A673 (cell line): ENCODE results near the gene HOATZ. TPM values are rescaled to one million over a fixed set of nuclear protein-coding genes. Genes with fewer than 3 reads are reported as not detected.
A peak's percentile ranks its signal among the peaks of the same experiment; 100 is the strongest.

Experiments
- BruUV-seq: library from RNA; stranded (reverse); fragments of 400-500 nt; replicated peaks from 2 replicates; lab custom pipeline; 2021; lab: Mats Ljungman, UMichigan
- CTCF ChIA-PET: fragments of 300-600 bp; sonication (Branson Sonifier 250); formaldehyde crosslinking; loops from one replicate; lab custom pipeline; 2022; ENCODE audit warnings: antibody characterized with exemption; lab: Charles Lee
- POLR2A ChIA-PET: fragments of 300-600 bp; sonication (Branson Sonifier 250); formaldehyde crosslinking; loops from one replicate; lab custom pipeline; 2022; ENCODE audit warnings: antibody characterized with exemption; ENCODE audit not compliant: low non-redundant PET; lab: Charles Lee
- DNase-seq: peaks from one replicate; pipeline ENCODE4 v3.0.0-alpha.2; 2015; ENCODE audit warnings: low spot score
- H3K27ac ChIP-seq: fragments of 200-600 bp; sonication (generic); 2 replicates; pipeline ENCODE4 v1.5.1; 2016; ENCODE audit warnings: mixed run types, low read depth, mild to moderate bottlenecking, mixed read lengths, antibody characterized with exemption, low read length; ENCODE audit not compliant: poor library complexity, severe bottlenecking
- H3K27me3 ChIP-seq: fragments of 200-600 bp; sonication (generic); replicated peaks from 2 replicates; pipeline ENCODE4 v1.6.1; 2017; ENCODE audit warnings: mixed run types, low read depth, mild to moderate bottlenecking, mixed read lengths, antibody characterized with exemption, low read length; ENCODE audit not compliant: insufficient read depth, poor library complexity
- H3K36me3 ChIP-seq: fragments of 200-600 bp; sonication (generic); 2 replicates; pipeline ENCODE4 v1.6.1; 2016; ENCODE audit warnings: mixed run types, mild to moderate bottlenecking, mixed read lengths, antibody characterized with exemption, low read length; ENCODE audit not compliant: insufficient read depth, poor library complexity, severe bottlenecking
- H3K4me1 ChIP-seq: fragments of 200-600 bp; sonication (generic); 2 replicates; pipeline ENCODE4 v1.6.1; 2017; ENCODE audit warnings: mixed run types, mild to moderate bottlenecking, mixed read lengths, antibody characterized with exemption, low read length; ENCODE audit not compliant: insufficient read depth, poor library complexity, severe bottlenecking
- H3K4me3 ChIP-seq: fragments of 200-600 bp; sonication (generic); 2 replicates; pipeline ENCODE4 v1.5.1; 2016; ENCODE audit warnings: low read depth, mixed run types, mild to moderate bottlenecking, mixed read lengths, low read length; ENCODE audit not compliant: poor library complexity, severe bottlenecking
- H3K9me3 ChIP-seq: fragments of 200-600 bp; sonication (generic); 2 replicates; pipeline ENCODE4 v1.6.1; 2016; ENCODE audit warnings: mixed run types, low read depth, mild to moderate bottlenecking, mixed read lengths, antibody characterized with exemption, low read length; ENCODE audit not compliant: poor library complexity, severe bottlenecking
- EZH2 ChIP-seq: fragments of 200-600 bp; sonication (generic); IDR thresholded peaks from 2 replicates; pipeline ENCODE4 v1.6.1; 2017; ENCODE audit warnings: borderline replicate concordance, low read depth, mild to moderate bottlenecking, mixed read lengths, antibody characterized with exemption, low read length; ENCODE audit not compliant: poor library complexity, severe bottlenecking
- intact Hi-C: fragments of 100-400 bp; cut with micrococcal nuclease; formaldehyde crosslinking; loops from one replicate; pipeline ENCODE4 v1.10.0; 2022; ENCODE audit not compliant: unreplicated experiment
- total RNA-seq: library from RNA; stranded (reverse); gene quantifications from 2 replicates; pipeline ENCODE4 v1.2.3, GENCODE V29; 2021
- TF ChIP-seq, protein P1 (sequence below): fragments of 300-800, 200-600 bp; sonication (generic); conservative IDR thresholded peaks from 2 replicates; pipeline ENCODE4 v1.5.1; 2017; ENCODE audit warnings: low read depth, mild to moderate bottlenecking, antibody characterized with exemption, low read length, moderate library complexity, mixed read lengths

The HOATZ gene
- total RNA-seq, 1 experiment from 2014 or later: 0.58 TPM

DNA sequence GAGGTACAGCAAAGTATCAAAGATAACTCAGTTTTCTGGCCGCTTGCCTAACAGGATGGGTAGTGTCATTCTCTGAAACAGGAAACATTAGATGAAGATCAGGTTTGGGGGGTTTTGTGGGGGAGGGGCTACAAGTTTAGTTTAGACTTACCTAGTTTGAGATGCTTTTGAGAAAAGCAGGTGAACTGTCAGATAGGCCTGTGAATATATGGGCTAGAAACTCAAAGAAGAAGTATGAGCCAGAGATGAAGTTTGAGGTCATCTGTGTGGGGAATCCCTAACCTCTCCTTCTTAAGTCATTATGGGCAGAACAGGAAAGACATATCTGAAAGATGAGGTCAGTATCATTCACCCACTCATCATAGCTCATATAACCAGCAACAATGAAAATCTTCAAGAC is 11.9 kb downstream of the HOATZ start:
- Histone ChIP-seq H3K4me1 (no peaks in the 10 kb centered on the region), H3K27ac (no peak overlapping the region), H3K9me3 (no peaks in the 10 kb centered on the region), H3K4me3 (no peak overlapping the region), H3K27me3 (no peaks in the 10 kb centered on the region), H3K36me3 (no peaks in the 10 kb centered on the region)
- TF ChIP-seq EZH2: no peak
- TF ChIP-seq, protein P1, sequence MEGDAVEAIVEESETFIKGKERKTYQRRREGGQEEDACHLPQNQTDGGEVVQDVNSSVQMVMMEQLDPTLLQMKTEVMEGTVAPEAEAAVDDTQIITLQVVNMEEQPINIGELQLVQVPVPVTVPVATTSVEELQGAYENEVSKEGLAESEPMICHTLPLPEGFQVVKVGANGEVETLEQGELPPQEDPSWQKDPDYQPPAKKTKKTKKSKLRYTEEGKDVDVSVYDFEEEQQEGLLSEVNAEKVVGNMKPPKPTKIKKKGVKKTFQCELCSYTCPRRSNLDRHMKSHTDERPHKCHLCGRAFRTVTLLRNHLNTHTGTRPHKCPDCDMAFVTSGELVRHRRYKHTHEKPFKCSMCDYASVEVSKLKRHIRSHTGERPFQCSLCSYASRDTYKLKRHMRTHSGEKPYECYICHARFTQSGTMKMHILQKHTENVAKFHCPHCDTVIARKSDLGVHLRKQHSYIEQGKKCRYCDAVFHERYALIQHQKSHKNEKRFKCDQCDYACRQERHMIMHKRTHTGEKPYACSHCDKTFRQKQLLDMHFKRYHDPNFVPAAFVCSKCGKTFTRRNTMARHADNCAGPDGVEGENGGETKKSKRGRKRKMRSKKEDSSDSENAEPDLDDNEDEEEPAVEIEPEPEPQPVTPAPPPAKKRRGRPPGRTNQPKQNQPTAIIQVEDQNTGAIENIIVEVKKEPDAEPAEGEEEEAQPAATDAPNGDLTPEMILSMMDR: no peak
- CTCF ChIA-PET: no interaction called here
- no TSS peak for BruUV-seq
- POLR2A ChIA-PET: no interaction called here
- DNase-seq: peak; percentile 27
- intact Hi-C loops: no loop called here

DNA sequence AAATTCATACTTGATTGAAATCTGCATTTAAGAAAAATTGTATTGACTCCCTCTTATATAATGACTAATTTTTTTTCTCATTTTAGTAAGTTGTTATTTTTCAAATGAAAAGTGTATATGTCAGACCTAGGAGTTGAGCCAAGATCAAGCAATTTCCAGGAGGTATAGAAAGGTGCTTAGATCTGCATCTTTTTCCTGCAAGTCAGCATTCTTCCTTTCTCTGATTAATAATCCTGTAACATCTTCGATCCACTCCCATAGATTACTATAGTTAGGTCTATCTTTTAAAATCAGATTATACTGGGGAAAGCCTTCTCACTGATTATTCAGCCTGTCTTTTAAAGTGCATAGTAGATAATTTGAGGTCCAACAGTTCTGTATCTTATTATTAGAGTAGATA is 12.7 kb downstream of the HOATZ start:
- DNase-seq: no peak
- Histone ChIP-seq H3K4me3 (no peak overlapping the region), H3K27me3 (no peaks in the 10 kb centered on the region), H3K36me3 (no peaks in the 10 kb centered on the region), H3K27ac (no peak overlapping the region), H3K4me1 (no peaks in the 10 kb centered on the region), H3K9me3 (no peaks in the 10 kb centered on the region)
- no peak for TF ChIP-seq EZH2
- TF ChIP-seq, protein P1: no peak
- ChIA-PET POLR2A (no interaction called here), CTCF (no interaction called here)
- no TSS peak for BruUV-seq
- intact Hi-C loops: no loop called here

DNA sequence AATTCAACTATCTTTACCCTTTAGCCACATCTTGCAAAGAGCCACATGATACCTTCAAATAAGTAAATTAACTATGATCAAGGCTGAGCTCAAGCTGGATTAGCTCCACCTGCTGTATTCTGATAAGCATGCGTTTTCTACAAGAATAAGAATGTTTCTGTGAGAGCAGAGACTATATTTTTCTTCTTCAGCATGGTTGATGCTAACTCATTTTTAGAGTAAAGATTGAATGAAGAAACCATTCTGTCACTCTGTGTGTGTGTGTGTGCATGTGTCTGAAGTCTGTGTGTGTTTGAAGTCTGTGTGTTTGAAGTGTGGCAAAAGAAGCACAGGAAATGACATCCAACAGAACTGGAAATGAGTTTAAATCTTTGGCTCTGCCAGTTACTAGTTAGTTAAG is 14.0 kb downstream of the HOATZ start:
- ChIA-PET CTCF (interaction anchor here (1.0 kb wide), 1 partner anchor 74 kb away, joined by 5 read pairs; no protein-coding TSS in a partner anchor), POLR2A (no interaction called here)
- Histone ChIP-seq H3K36me3 (no peaks in the 10 kb centered on the region), H3K27me3 (no peaks in the 10 kb centered on the region), H3K4me1 (no peaks in the 10 kb centered on the region), H3K9me3 (no peaks in the 10 kb centered on the region), H3K4me3 (no peak overlapping the region), H3K27ac (no peak overlapping the region)
- no peak for TF ChIP-seq EZH2
- TF ChIP-seq, protein P1: peak; percentile 42; the same call in 1 of the 2 replicates
- BruUV-seq: no TSS peak
- DNase-seq: peak; percentile 40
- intact Hi-C loops: loop anchor here (2.0 kb wide), 1 partner anchor 74 kb away; no protein-coding TSS in a partner anchor
